ENCODE data around the gene PTPRM.

Gene PTPRM

DNA sequence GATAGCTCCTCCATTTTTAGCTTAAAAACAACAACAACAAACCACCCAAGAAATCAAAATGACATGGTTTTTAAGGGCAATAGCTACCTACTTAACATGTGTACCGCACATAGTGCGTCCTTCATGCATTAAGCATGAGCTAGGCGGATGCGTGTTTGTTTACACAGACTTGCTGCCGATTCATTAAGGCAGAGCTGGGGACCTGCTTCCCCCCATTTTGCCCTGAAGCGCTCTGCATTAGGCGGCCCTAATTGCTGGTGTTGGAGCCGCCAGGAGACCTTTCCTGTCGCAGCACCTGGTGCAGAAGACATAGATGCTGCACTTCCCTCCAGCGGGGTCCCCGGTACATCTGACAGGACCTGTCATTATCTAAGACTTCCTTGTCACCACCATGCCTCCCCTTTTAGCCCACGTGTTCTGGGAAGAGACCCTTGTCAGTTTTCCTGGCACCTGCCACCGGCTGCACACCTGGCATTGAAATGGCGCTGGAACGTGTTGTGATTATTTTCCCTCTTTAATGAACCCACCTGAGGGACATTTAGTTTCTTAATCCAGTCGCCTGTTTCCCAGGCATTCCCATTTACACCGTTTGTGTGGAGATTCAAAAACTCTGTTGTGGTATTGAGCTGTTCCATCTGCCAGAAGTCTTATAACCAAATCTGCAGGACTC lies 781.1 kb downstream of the PTPRM start:
- DNase-seq (ENCODE audit: low read depth, low spot score) = no peak
- H3K4me3 ChIP-seq (ENCODE audit: low read depth, low read length) = no peak overlapping the region
- in situ Hi-C loops (cut with HindIII; ENCODE audit: low sequenced_read_pairs) = no loop called here

DNA sequence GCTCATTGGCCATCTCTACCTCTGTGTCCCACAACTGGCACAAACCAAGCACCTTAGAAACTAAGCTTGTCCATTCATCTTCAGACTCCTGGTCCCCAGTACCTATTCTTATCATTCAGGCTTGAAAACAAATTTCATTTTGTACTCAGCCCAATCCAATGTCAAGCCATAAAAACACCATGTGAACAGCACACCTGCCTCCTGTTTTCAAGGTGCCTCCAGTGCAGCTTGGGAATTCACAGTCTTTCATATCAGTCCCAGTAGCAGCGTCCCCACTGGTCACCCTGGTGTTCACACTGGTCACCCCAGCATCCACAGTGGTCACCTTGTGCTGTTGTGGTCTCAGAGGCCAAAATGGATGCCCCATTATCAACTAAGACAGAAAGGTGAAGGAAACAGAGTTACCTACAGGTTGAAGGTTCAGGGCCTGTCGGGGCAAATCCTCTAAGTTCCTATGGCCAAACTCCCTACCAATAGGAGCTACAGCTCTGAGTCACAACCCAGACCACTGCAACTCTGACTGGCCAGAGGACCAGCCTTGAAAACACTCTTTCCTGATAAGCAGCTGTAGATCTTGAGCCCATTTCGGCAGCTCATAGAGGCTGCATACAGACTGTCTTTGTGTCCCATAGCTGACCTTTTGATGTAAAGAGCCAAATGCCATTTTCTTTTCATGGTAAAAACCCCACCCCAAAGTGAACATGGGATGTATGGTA lies 782.6 kb downstream of the PTPRM start:
- in situ Hi-C loops (cut with HindIII; ENCODE audit: low sequenced_read_pairs) = no loop called here
- H3K4me3 ChIP-seq (ENCODE audit: low read depth, low read length) = no peak overlapping the region
- DNase-seq (ENCODE audit: low read depth, low spot score) = no peak
- no peak for TF ChIP-seq CTCF (IDR thresholded peaks at IDR 0.05; ENCODE audit: low read depth, low read length)

More for the DNA sequence above, 781.1 kb downstream of the PTPRM start:
- TF ChIP-seq CTCF (IDR thresholded peaks at IDR 0.05; ENCODE audit: low read depth, low read length) = no peak

DNA sequence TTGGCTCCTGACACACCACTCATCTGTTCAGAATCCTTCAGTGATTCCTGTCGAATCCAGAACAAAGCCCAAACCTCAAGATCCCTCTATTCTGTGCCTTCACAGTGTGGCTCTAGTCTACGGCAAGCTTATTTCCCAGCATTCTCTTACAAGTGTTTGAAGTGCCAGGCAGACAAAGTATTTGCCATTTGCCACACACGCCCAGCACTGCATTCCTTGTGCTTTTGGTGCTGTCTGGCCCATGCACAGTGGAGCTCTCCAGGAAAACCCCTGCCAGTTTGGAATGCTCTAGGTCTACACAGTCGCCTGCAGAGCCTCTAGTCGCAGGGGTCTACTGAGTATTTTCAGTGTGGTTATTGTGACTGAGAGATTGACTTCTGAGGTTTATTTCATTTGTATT lies 783.5 kb downstream of the PTPRM start:
- DNase-seq (ENCODE audit: low read depth, low spot score) = no peak
- no peak overlapping the region for H3K4me3 ChIP-seq (ENCODE audit: low read depth, low read length)
- TF ChIP-seq CTCF (IDR thresholded peaks at IDR 0.05; ENCODE audit: low read depth, low read length) = no peak
- in situ Hi-C loops (cut with HindIII; ENCODE audit: low sequenced_read_pairs) = no loop called here

GRCh38 chr18:8351161-8351560 lies 784.0 kb downstream of the PTPRM start:
- in situ Hi-C loops (cut with HindIII; ENCODE audit: low sequenced_read_pairs) = no loop called here
- TF ChIP-seq CTCF (IDR thresholded peaks at IDR 0.05; ENCODE audit: low read depth, low read length) = no peak
- DNase-seq (ENCODE audit: low read depth, low spot score) = no peak
- H3K4me3 ChIP-seq (ENCODE audit: low read depth, low read length) = no peak overlapping the region

- H3K4me3 ChIP-seq (ENCODE audit: low read depth, low read length) = no peak overlapping the region
Observed at GRCh38 chr18:8354304-8354703, 787.2 kb downstream of the PTPRM start.

GRCh38 chr18:8356001-8356400 lies 788.9 kb downstream of the PTPRM start:
- TF ChIP-seq CTCF (IDR thresholded peaks at IDR 0.05; ENCODE audit: low read depth, low read length) = no peak

More at GRCh38 chr18:8354304-8354703, 787.2 kb downstream of the PTPRM start:
- no peak for DNase-seq (ENCODE audit: low read depth, low spot score)
- in situ Hi-C loops (cut with HindIII; ENCODE audit: low sequenced_read_pairs) = no loop called here
- TF ChIP-seq CTCF (IDR thresholded peaks at IDR 0.05; ENCODE audit: low read depth, low read length) = no peak

More at GRCh38 chr18:8356001-8356400, 788.9 kb downstream of the PTPRM start:
- in situ Hi-C loops (cut with HindIII; ENCODE audit: low sequenced_read_pairs) = no loop called here
- no peak for DNase-seq (ENCODE audit: low read depth, low spot score)
- no peak overlapping the region for H3K4me3 ChIP-seq (ENCODE audit: low read depth, low read length)
